Measurements from ENCODE around the gene SMARCB1. TPM values are rescaled to one million over a fixed set of nuclear protein-coding genes. Genes with fewer than 3 reads are reported as not detected.

Gene SMARCB1
- polyA plus RNA-seq, 1 of the 3 experiments (the other 2 are of a cell fraction) = 215 TPM

DNA sequence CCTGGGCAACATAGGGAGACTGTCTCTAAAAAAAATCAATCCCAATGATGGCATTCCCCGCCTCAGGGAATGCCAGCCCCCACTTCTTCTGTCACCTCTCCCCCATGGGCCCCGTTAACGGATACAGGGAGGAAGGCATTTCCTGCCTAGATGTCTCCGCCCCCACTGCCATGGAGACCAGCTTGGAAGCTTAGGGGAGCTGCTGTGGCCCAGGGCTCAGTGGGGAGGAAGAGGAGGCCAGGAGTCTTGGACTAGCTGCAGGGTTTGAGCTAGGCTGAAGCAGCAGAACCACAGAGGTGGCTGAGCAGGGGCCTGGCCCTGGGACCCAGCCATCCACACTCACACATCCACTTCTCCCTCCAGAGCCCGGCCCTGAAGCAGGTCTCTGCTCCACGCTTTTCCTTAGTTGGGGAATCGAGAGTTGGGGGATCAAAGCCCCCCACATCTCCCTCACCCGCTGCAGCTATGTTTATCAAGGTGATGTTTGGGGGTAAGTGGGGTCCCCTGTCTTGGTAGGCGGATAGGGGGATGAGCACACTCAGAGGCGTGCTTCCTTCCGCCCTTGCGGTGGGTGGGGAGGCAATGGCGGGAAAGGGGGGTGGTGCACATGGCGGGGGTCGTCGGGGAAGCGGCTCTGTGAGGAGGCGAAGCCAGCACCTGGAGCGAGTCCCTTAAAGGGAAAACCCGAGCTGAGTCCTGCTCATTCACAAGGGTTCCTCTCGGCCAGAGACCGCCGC, 23.8 kb upstream of the SMARCB1 start, which contains the start of gene C22orf15:
Gene C22orf15 (plus strand): TSS at position 149 of the 737 bp plus-strand sequence. CDS start 317 bp downstream, at position 466.
- Histone ChIP-seq H3K4me3 (ENCODE audit: low read depth in 2 of 2, low read length in 1 of 2) (no peak within 1 kb of the TSS), H3K36me3 (replicated peaks in 1 of 2; ENCODE audit: control insufficient read depth in 1 of 2, insufficient read depth in 2 of 2, low read length in 1 of 2) (no peaks in the 10 kb centered on the region)

DNA sequence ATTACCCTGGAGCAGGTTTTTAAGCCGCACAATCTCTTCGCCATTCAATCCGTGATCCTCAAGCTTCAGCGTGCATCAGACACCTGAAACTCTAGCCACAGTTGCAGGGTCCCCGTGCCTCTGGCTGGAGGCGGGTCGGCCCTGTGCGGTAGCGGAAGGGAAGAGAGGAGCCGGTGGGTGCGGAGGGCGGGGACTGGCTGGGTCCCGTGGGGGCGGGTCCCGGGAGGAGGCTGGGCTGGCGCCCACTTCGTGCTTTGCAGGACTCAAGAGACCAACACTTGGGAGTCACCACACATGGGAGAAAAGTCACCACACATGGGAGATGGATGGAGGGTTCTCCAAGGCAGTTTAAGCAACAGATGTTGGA, 23.2 kb upstream of the SMARCB1 start:
- Histone ChIP-seq H3K9me3 (no peaks in the 10 kb centered on the region), H3K79me2 (ENCODE audit: insufficient read depth) (peaks cover 11% of the 10 kb centered on the region; the same call in 1 of the 2 replicates), H3K9ac (no peak overlapping the region), H3K4me2 (no peak overlapping the region), H3F3A (replicated peaks; ENCODE audit: insufficient read depth) (no peaks in the 10 kb centered on the region), H4K20me1 (ENCODE audit: insufficient read depth) (no peaks in the 10 kb centered on the region), H3K9me2 (no peaks in the 10 kb centered on the region), H3K36me3 (replicated peaks in 1 of 2; ENCODE audit: control insufficient read depth in 1 of 2, insufficient read depth in 2 of 2, low read length in 1 of 2) (no peaks in the 10 kb centered on the region), H2AFZ (ENCODE audit: low read depth) (no peak overlapping the region), H3K27me3 (ENCODE audit: insufficient read depth) (no peaks in the 10 kb centered on the region), H3K27ac (ENCODE audit: low read depth in 2 of 2, low read length in 1 of 2) (no peak overlapping the region), H3K4me3 (ENCODE audit: low read depth in 2 of 2, low read length in 1 of 2) (no peak overlapping the region), H3K4me1 (ENCODE audit: control insufficient read depth in 1 of 2, insufficient read depth in 2 of 2, low read depth in 1 of 2, low read length in 1 of 2) (peaks cover 7% of the 10 kb centered on the region in 2 experiments; a peak in 2 of 4 replicates)
- peak; percentile 25 for DNase-seq
- TF ChIP-seq FOXJ3 (CRISPR knock-in tag; IDR thresholded peaks at IDR 0.05) = no peak
- no peak for TF ChIP-seq SIN3A (IDR thresholded peaks at IDR 0.05; ENCODE audit: borderline replicate concordance, low read depth, low read length)
- no peak for TF ChIP-seq MEF2A (IDR thresholded peaks at IDR 0.05; ENCODE audit: borderline replicate concordance, low read depth)
- WGBS (ENCODE audit: low lambda C conversion rate) = 91% methylated on average over 17 of the region's 17 CpGs
- POLR2A ChIA-PET = no interaction called here
- CTCF ChIA-PET = interaction anchor here (1.5 to 14.9 kb wide), 2 partner anchors 8 to 85 kb away, joined by 3 to 277 read pairs; no protein-coding TSS in a partner anchor

More for the DNA sequence above, 23.8 kb upstream of the SMARCB1 start, which contains the start of gene C22orf15:
- Histone ChIP-seq H3K9me2 (no peaks in the 10 kb centered on the region), H3K4me2 (peak within 1 kb of the TSS; percentile 51), H2AFZ (ENCODE audit: low read depth) (0 out of 2 replicates have a peak within 1 kb of the TSS, but pooled peaks have one; percentile 45), H3K4me1 (ENCODE audit: control insufficient read depth in 1 of 2, insufficient read depth in 2 of 2, low read depth in 1 of 2, low read length in 1 of 2) (peaks cover 7% of the 10 kb centered on the region in 2 experiments; a peak in 2 of 4 replicates), H3F3A (replicated peaks; ENCODE audit: insufficient read depth) (no peaks in the 10 kb centered on the region), H3K27me3 (ENCODE audit: insufficient read depth) (no peaks in the 10 kb centered on the region), H3K9me3 (no peaks in the 10 kb centered on the region), H3K79me2 (ENCODE audit: insufficient read depth) (peaks cover 9% of the 10 kb centered on the region; the same call in 1 of the 2 replicates), H3K9ac (no peak within 1 kb of the TSS), H4K20me1 (ENCODE audit: insufficient read depth) (no peaks in the 10 kb centered on the region), H3K27ac (ENCODE audit: low read depth in 2 of 2, low read length in 1 of 2) (no peak within 1 kb of the TSS)
- DNase-seq = peak; percentile 19
- TF ChIP-seq, protein P1, sequence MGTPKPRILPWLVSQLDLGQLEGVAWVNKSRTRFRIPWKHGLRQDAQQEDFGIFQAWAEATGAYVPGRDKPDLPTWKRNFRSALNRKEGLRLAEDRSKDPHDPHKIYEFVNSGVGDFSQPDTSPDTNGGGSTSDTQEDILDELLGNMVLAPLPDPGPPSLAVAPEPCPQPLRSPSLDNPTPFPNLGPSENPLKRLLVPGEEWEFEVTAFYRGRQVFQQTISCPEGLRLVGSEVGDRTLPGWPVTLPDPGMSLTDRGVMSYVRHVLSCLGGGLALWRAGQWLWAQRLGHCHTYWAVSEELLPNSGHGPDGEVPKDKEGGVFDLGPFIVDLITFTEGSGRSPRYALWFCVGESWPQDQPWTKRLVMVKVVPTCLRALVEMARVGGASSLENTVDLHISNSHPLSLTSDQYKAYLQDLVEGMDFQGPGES (IDR thresholded peaks at IDR 0.05; ENCODE audit: low read depth, low read length) = no peak
- TF ChIP-seq MXI1 (IDR thresholded peaks at IDR 0.05; ENCODE audit: low read depth, low read length) (no peak), RAD21 (IDR thresholded peaks at IDR 0.05; ENCODE audit: low read length) (no peak), JUND (IDR thresholded peaks at IDR 0.05) (no peak), EP300 (IDR thresholded peaks at IDR 0.05; ENCODE audit: borderline replicate concordance in 1 of 2, low read depth in 1 of 2, low read length in 1 of 2) (no peak), EZH2phosphoT487 (IDR thresholded peaks at IDR 0.05; ENCODE audit: borderline replicate concordance, low read depth) (no peak), NRF1 (IDR thresholded peaks at IDR 0.05; ENCODE audit: low read depth, low read length) (no peak), FOXM1 (IDR thresholded peaks at IDR 0.05; ENCODE audit: low read depth) (no peak), TCF12 (IDR thresholded peaks at IDR 0.05) (no peak), FOXJ3 (CRISPR knock-in tag; IDR thresholded peaks at IDR 0.05) (no peak), SMC3 (IDR thresholded peaks at IDR 0.05; ENCODE audit: low read depth, low read length) (no peak), NFIC (IDR thresholded peaks at IDR 0.05; ENCODE audit: borderline replicate concordance) (no peak), RXRA (IDR thresholded peaks at IDR 0.05; ENCODE audit: borderline replicate concordance, low read depth) (no peak), GABPA (IDR thresholded peaks at IDR 0.05; ENCODE audit: low read depth) (no peak), FOSL2 (IDR thresholded peaks at IDR 0.05; ENCODE audit: borderline replicate concordance, low read depth) (no peak)
- TF ChIP-seq, protein P2, sequence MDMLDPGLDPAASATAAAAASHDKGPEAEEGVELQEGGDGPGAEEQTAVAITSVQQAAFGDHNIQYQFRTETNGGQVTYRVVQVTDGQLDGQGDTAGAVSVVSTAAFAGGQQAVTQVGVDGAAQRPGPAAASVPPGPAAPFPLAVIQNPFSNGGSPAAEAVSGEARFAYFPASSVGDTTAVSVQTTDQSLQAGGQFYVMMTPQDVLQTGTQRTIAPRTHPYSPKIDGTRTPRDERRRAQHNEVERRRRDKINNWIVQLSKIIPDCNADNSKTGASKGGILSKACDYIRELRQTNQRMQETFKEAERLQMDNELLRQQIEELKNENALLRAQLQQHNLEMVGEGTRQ (IDR thresholded peaks at IDR 0.05; ENCODE audit: borderline replicate concordance, low read depth, low read length) = no peak
- WGBS (ENCODE audit: low lambda C conversion rate) = 84% methylated on average over 17 of the region's 23 CpGs
- POLR2A ChIA-PET = interaction anchor here (0.5 kb wide), 1 partner anchor 15 kb away, joined by 3 read pairs; no protein-coding TSS in a partner anchor
- CTCF ChIA-PET = interaction anchor here (1.5 to 14.9 kb wide), 2 partner anchors 8 to 85 kb away, joined by 3 to 277 read pairs; no protein-coding TSS in a partner anchor

All from SK-N-SH (cell line).